ENCODE data around the gene INHBC.

GRCh38 chr12:57385586-57385985 is 49.0 kb upstream of the INHBC start:
- TF ChIP-seq CTCF (conservative IDR thresholded peaks at IDR 0.05) (no peak), EZH2 (IDR thresholded peaks at IDR 0.05; ENCODE audit: low read depth) (no peak)
